ENCODE measurements around the gene GPD1. TPM values are rescaled to one million over a fixed set of nuclear protein-coding genes. Genes with fewer than 3 reads are reported as not detected.

Gene GPD1
- total RNA-seq, 1 donor from 2014 or later, result 9.0 TPM

GRCh38 chr12:50102646-50103309, 1.0 kb upstream of the GPD1 start:
- peaks cover 11% of the 10 kb centered on the region for H3K4me1 Mint-ChIP-seq (ENCODE audit: unreplicated experiment)
- no peak for TF ChIP-seq CTCF (conservative IDR thresholded peaks at IDR 0.05)
- H3K36me3 Mint-ChIP-seq, result peaks cover 21% of the 10 kb centered on the region
- H3K27ac Mint-ChIP-seq, result peak overlapping the region; percentile 70
- no peaks in the 10 kb centered on the region for H3K9me3 Mint-ChIP-seq
- DNase-seq (ENCODE audit: extremely low spot score, unreplicated experiment), result no peak
- no peaks in the 10 kb centered on the region for H3K27me3 Mint-ChIP-seq
- H3K4me3 Mint-ChIP-seq, result peak overlapping the region; percentile 36

- peaks cover 15% of the 10 kb centered on the region for H3K36me3 Mint-ChIP-seq
- H3K9me3 Mint-ChIP-seq, result no peaks in the 10 kb centered on the region
- peak overlapping the region; percentile 74 for H3K27ac Mint-ChIP-seq
- no peaks in the 10 kb centered on the region for H3K27me3 Mint-ChIP-seq
- no peak overlapping the region for H3K4me3 Mint-ChIP-seq
- peaks cover 15% of the 10 kb centered on the region for H3K4me1 Mint-ChIP-seq (ENCODE audit: unreplicated experiment)
- no peak for DNase-seq (ENCODE audit: extremely low spot score, unreplicated experiment)
- TF ChIP-seq CTCF (conservative IDR thresholded peaks at IDR 0.05), result no peak
Observed at GRCh38 chr12:50103351-50103750, 457 bp upstream of the GPD1 start.

- no peaks in the 10 kb centered on the region for H3K27me3 Mint-ChIP-seq
- H3K4me1 Mint-ChIP-seq (ENCODE audit: unreplicated experiment), result peaks cover 18% of the 10 kb centered on the region
- no peak for TF ChIP-seq CTCF (conservative IDR thresholded peaks at IDR 0.05)
- H3K9me3 Mint-ChIP-seq, result no peaks in the 10 kb centered on the region
- no peak for DNase-seq (ENCODE audit: extremely low spot score, unreplicated experiment)
- H3K4me3 Mint-ChIP-seq, result peak overlapping the region; percentile 31
- H3K36me3 Mint-ChIP-seq, result peaks cover 6% of the 10 kb centered on the region
- H3K27ac Mint-ChIP-seq, result no peak overlapping the region
Observed at GRCh38 chr12:50104417-50105366, 884 bp downstream of the GPD1 start.

GRCh38 chr12:50105913-50106450, 2.2 kb downstream of the GPD1 start:
- Mint-ChIP-seq H3K4me3 (no peak overlapping the region), H3K27me3 (no peaks in the 10 kb centered on the region), H3K27ac (peak overlapping the region; percentile 51), H3K36me3 (peaks cover 3% of the 10 kb centered on the region), H3K4me1 (ENCODE audit: unreplicated experiment) (peaks cover 26% of the 10 kb centered on the region), H3K9me3 (no peaks in the 10 kb centered on the region)
- no peak for DNase-seq (ENCODE audit: extremely low spot score, unreplicated experiment)
- TF ChIP-seq CTCF (conservative IDR thresholded peaks at IDR 0.05), result no peak

GRCh38 chr12:50106907-50107306, 3.1 kb downstream of the GPD1 start:
- TF ChIP-seq CTCF (conservative IDR thresholded peaks at IDR 0.05), result no peak
- Mint-ChIP-seq H3K36me3 (no peaks in the 10 kb centered on the region), H3K4me1 (ENCODE audit: unreplicated experiment) (peaks cover 33% of the 10 kb centered on the region), H3K27ac (no peak overlapping the region), H3K27me3 (no peaks in the 10 kb centered on the region), H3K9me3 (no peaks in the 10 kb centered on the region), H3K4me3 (no peak overlapping the region)
- DNase-seq (ENCODE audit: extremely low spot score, unreplicated experiment), result no peak

Data from type B pancreatic cell (in vitro differentiated cells).